ENCODE data around the gene PAFAH1B2. TPM values are rescaled to one million over a fixed set of nuclear protein-coding genes. Genes with fewer than 3 reads are reported as not detected.
A peak's percentile ranks its signal among the peaks of the same experiment; 100 is the strongest.

The PAFAH1B2 gene
- total and polyA plus RNA-seq, 4 experiments from 2014 or later = 16.4 to 64.2 (median 42.7) TPM

DNA sequence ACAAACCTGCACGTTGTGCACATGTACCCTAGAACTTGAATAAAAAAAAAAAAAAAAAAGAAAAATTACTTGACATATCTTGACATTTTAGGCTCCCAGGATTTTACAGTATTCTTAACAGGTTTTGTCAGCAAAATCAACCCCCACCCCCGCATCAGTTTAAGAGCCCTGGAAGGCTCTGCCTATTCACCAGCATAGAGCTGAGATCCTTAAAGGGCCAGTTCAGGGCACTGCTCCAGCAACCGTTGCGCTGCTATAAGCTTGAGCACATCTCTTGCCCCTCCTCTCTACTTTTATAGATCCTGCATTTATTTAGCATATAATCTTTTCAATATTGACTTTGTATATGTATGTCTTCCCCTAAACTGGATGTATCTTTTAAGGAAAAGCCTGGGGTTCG is 697 bp upstream of the PAFAH1B2 start:
- peaks cover 10 to 30% of the 10 kb centered on the region in 2 donors for H3K36me3 Mint-ChIP-seq
- peak overlapping the region; percentile 92 to 99 (median 95) for H3K4me3 Mint-ChIP-seq
- Histone ChIP-seq H3K9me3 (ENCODE audit: control insufficient read depth in 1 of 2, low read length in 2 of 2) (no peaks in the 10 kb centered on the region), H3K4me3 (ENCODE audit: low read length in 2 of 2) (peak overlapping the region; percentile 68 to 93), H3K27me3 (ENCODE audit: insufficient read depth, low read length) (no peaks in the 10 kb centered on the region), H3K36me3 (ENCODE audit: insufficient read depth, low read length) (peaks cover 4% of the 10 kb centered on the region), H3K4me1 (ENCODE audit: insufficient read depth, low read length) (peaks cover 41% of the 10 kb centered on the region), H3K27ac (ENCODE audit: low read depth, low read length) (peak overlapping the region; percentile 70)
- no peaks in the 10 kb centered on the region for H3K9me3 Mint-ChIP-seq
- DNase-seq = peak in 2 of 5 donors; percentile 12 to 14
- peaks cover 2 to 6% of the 10 kb centered on the region in 2 donors for H3K27me3 Mint-ChIP-seq
- CTCF ChIA-PET (ENCODE audit: partially characterized antibody) = interaction anchor here (0.9 to 5.8 kb wide), 4 partner anchors 37 to 291 kb away, joined by 3 to 41 read pairs (median 4); partner anchors contain the start of gene SIDT2
- POLR2A ChIA-PET (ENCODE audit: partially characterized antibody) = interaction anchor here (1.0 to 5.9 kb wide), 11 partner anchors 9 to 1751 kb away, joined by 3 to 75 read pairs (median 6); partner anchors contain the start of genes BUD13, PCSK7, RNF214 and SIDT2
- intact Hi-C loops (cut with micrococcal nuclease) = loop anchor here (5.0 kb wide), 2 partner anchors 46 to 1959 kb away; partner anchors contain the start of genes DPAGT1 and SIK3
- peaks cover 31 to 50% (median 41%) of the 10 kb centered on the region in 4 donors for H3K4me1 Mint-ChIP-seq
- peak overlapping the region; percentile 90 to 99 (median 96) for H3K27ac Mint-ChIP-seq

- H3K27ac ChIP-seq (ENCODE audit: low read depth, low read length) = peak overlapping the region; percentile 70
- Mint-ChIP-seq H3K4me1 (peaks cover 33 to 59% (median 46%) of the 10 kb centered on the region in 4 donors), H3K9me3 (no peaks in the 10 kb centered on the region), H3K27me3 (peaks cover 2 to 5% of the 10 kb centered on the region in 2 donors), H3K27ac (peak overlapping the region; percentile 92 to 98 (median 97)), H3K36me3 (peaks cover 10 to 33% of the 10 kb centered on the region in 2 donors), H3K4me3 (peak overlapping the region; percentile 96 to 100 (median 99))
- POLR2A ChIA-PET (ENCODE audit: partially characterized antibody) = interaction anchor here (0.8 to 5.9 kb wide), 18 partner anchors 16 to 1750 kb away, joined by 3 to 75 read pairs (median 4); partner anchors contain the start of genes BUD13, CEP164, PCSK7 and RNF214
- H3K27me3 ChIP-seq (ENCODE audit: insufficient read depth, low read length) = no peaks in the 10 kb centered on the region
- H3K4me1 ChIP-seq (ENCODE audit: insufficient read depth, low read length) = peaks cover 51% of the 10 kb centered on the region
- intact Hi-C loops (cut with micrococcal nuclease) = loop anchor here (1.0 to 5.0 kb wide), 4 partner anchors 34 to 1958 kb away; partner anchors contain the start of genes DPAGT1, PCSK7, RNF214 and SIDT2
- peaks cover 4% of the 10 kb centered on the region for H3K36me3 ChIP-seq (ENCODE audit: insufficient read depth, low read length)
- H3K9me3 ChIP-seq (ENCODE audit: control insufficient read depth in 1 of 2, low read length in 2 of 2) = no peaks in the 10 kb centered on the region
- CTCF ChIA-PET (ENCODE audit: partially characterized antibody) = interaction anchor here (0.8 to 5.8 kb wide), 11 partner anchors 10 to 412 kb away, joined by 3 to 41 read pairs (median 3); partner anchors contain the start of genes APOA5 and SIDT2
- peak; percentile 32 to 46 (median 37) for DNase-seq
- H3K4me3 ChIP-seq (ENCODE audit: low read length in 2 of 2) = peak overlapping the region; percentile 68 to 93
Observed at GRCh38 chr11:117144477-117145392, 648 bp downstream of the PAFAH1B2 start.

DNA sequence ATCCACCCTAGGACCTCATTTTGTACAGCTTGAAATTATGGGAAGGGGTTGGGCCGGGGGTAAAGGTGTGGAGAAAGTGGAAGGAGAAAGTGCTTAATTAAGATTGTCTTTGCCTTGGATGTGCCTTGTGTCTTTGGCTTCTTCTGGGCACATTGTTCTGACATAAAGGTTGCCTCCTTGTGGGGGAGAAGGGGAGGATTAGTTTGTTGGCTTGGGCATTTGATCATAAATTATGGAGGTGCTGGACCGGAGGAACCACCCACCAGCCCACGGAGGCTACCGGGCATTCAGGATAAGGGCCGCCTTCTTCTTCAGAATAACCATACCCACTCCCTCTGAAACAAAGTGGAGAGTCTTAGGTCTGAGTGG is 1.3 kb downstream of the PAFAH1B2 start:
- Histone ChIP-seq H3K4me1 (ENCODE audit: insufficient read depth, low read length) (peaks cover 56% of the 10 kb centered on the region), H3K9me3 (ENCODE audit: control insufficient read depth in 1 of 2, low read length in 2 of 2) (no peaks in the 10 kb centered on the region), H3K36me3 (ENCODE audit: insufficient read depth, low read length) (peaks cover 4% of the 10 kb centered on the region), H3K4me3 (ENCODE audit: low read length in 2 of 2) (peak overlapping the region; percentile 68 to 93), H3K27ac (ENCODE audit: low read depth, low read length) (peak overlapping the region; percentile 70), H3K27me3 (ENCODE audit: insufficient read depth, low read length) (no peaks in the 10 kb centered on the region)
- peak; percentile 5 to 43 (median 22) for DNase-seq
- POLR2A ChIA-PET (ENCODE audit: partially characterized antibody) = interaction anchor here (0.8 to 5.9 kb wide), 8 partner anchors 30 to 372 kb away, joined by 3 to 75 read pairs (median 12); partner anchors contain the start of genes BUD13, CEP164, PCSK7 and RNF214
- peak overlapping the region; percentile 90 to 98 (median 97) for H3K27ac Mint-ChIP-seq
- no peaks in the 10 kb centered on the region for H3K27me3 Mint-ChIP-seq
- H3K4me1 Mint-ChIP-seq = peaks cover 32 to 64% (median 48%) of the 10 kb centered on the region in 4 donors
- H3K4me3 Mint-ChIP-seq = peak overlapping the region; percentile 96 to 100 (median 99)
- H3K9me3 Mint-ChIP-seq = no peaks in the 10 kb centered on the region
- CTCF ChIA-PET (ENCODE audit: partially characterized antibody) = interaction anchor here (0.7 to 5.8 kb wide), 9 partner anchors 9 to 750 kb away, joined by 3 to 41 read pairs (median 3); partner anchors contain the start of genes APOA5 and SIDT2
- intact Hi-C loops (cut with micrococcal nuclease) = no loop called here
- H3K36me3 Mint-ChIP-seq = peaks cover 10 to 36% of the 10 kb centered on the region in 2 donors

GRCh38 chr11:117146521-117146920 is 2.4 kb downstream of the PAFAH1B2 start:
- peaks cover 10 to 40% of the 10 kb centered on the region in 2 donors for H3K36me3 Mint-ChIP-seq
- peaks cover 35 to 71% (median 52%) of the 10 kb centered on the region in 4 donors for H3K4me1 Mint-ChIP-seq
- H3K36me3 ChIP-seq (ENCODE audit: insufficient read depth, low read length) = peaks cover 4% of the 10 kb centered on the region
- POLR2A ChIA-PET (ENCODE audit: partially characterized antibody) = interaction anchor here (0.6 to 5.9 kb wide), 4 partner anchors 33 to 80 kb away, joined by 3 to 75 read pairs (median 4); partner anchors contain the start of genes SIDT2 and SIK3
- peak overlapping the region in 3 of 7 donors; percentile 5 to 90 (median 61) for H3K27ac Mint-ChIP-seq
- no peak for DNase-seq
- CTCF ChIA-PET (ENCODE audit: partially characterized antibody) = interaction anchor here (0.9 to 5.8 kb wide), 5 partner anchors 26 to 353 kb away, joined by 3 to 41 read pairs (median 4); partner anchors contain the start of gene SIDT2
- no peaks in the 10 kb centered on the region for H3K9me3 Mint-ChIP-seq
- H3K4me3 Mint-ChIP-seq = peak overlapping the region in 4 of 8 donors; percentile 5 to 99 (median 98)
- no peaks in the 10 kb centered on the region for H3K27me3 ChIP-seq (ENCODE audit: insufficient read depth, low read length)
- no peak overlapping the region for H3K4me3 ChIP-seq (ENCODE audit: low read length in 2 of 2)
- H3K27me3 Mint-ChIP-seq = no peaks in the 10 kb centered on the region
- H3K27ac ChIP-seq (ENCODE audit: low read depth, low read length) = no peak overlapping the region
- H3K9me3 ChIP-seq (ENCODE audit: control insufficient read depth in 1 of 2, low read length in 2 of 2) = no peaks in the 10 kb centered on the region
- intact Hi-C loops (cut with micrococcal nuclease) = no loop called here
- peaks cover 57% of the 10 kb centered on the region for H3K4me1 ChIP-seq (ENCODE audit: insufficient read depth, low read length)

GRCh38 chr11:117152066-117152465 is 8.0 kb downstream of the PAFAH1B2 start:
- peaks cover 32% of the 10 kb centered on the region for H3K4me1 ChIP-seq (ENCODE audit: insufficient read depth, low read length)
- peak overlapping the region in 4 of 7 donors; percentile 29 to 66 (median 46) for H3K27ac Mint-ChIP-seq
- H3K27me3 Mint-ChIP-seq = no peaks in the 10 kb centered on the region
- no peaks in the 10 kb centered on the region for H3K27me3 ChIP-seq (ENCODE audit: insufficient read depth, low read length)
- H3K4me3 ChIP-seq (ENCODE audit: low read length in 2 of 2) = no peak overlapping the region
- no peaks in the 10 kb centered on the region for H3K9me3 Mint-ChIP-seq
- DNase-seq = no peak
- intact Hi-C loops (cut with micrococcal nuclease) = no loop called here
- H3K36me3 Mint-ChIP-seq = peaks cover 11 to 44% of the 10 kb centered on the region in 2 donors
- peaks cover 22 to 55% (median 33%) of the 10 kb centered on the region in 4 donors for H3K4me1 Mint-ChIP-seq
- peaks cover 15% of the 10 kb centered on the region for H3K36me3 ChIP-seq (ENCODE audit: insufficient read depth, low read length)
- POLR2A ChIA-PET (ENCODE audit: partially characterized antibody) = no interaction called here
- H3K27ac ChIP-seq (ENCODE audit: low read depth, low read length) = no peak overlapping the region
- CTCF ChIA-PET (ENCODE audit: partially characterized antibody) = no interaction called here
- peak overlapping the region in 1 of 8 donors; percentile 13 for H3K4me3 Mint-ChIP-seq
- no peaks in the 10 kb centered on the region for H3K9me3 ChIP-seq (ENCODE audit: control insufficient read depth in 1 of 2, low read length in 2 of 2)

- CTCF ChIA-PET (ENCODE audit: partially characterized antibody) = interaction anchor here (0.6 to 1.3 kb wide), 4 partner anchors 9 to 225 kb away, joined by 3 read pairs; no protein-coding TSS in a partner anchor
- peak overlapping the region in 2 of 7 donors; percentile 21 to 52 for H3K27ac Mint-ChIP-seq
- Histone ChIP-seq H3K27me3 (ENCODE audit: insufficient read depth, low read length) (no peaks in the 10 kb centered on the region), H3K36me3 (ENCODE audit: insufficient read depth, low read length) (peaks cover 15% of the 10 kb centered on the region), H3K4me3 (ENCODE audit: low read length in 2 of 2) (no peak overlapping the region), H3K27ac (ENCODE audit: low read depth, low read length) (no peak overlapping the region), H3K9me3 (ENCODE audit: control insufficient read depth in 1 of 2, low read length in 2 of 2) (no peaks in the 10 kb centered on the region), H3K4me1 (ENCODE audit: insufficient read depth, low read length) (peaks cover 13% of the 10 kb centered on the region)
- H3K27me3 Mint-ChIP-seq = no peaks in the 10 kb centered on the region
- POLR2A ChIA-PET (ENCODE audit: partially characterized antibody) = no interaction called here
- intact Hi-C loops (cut with micrococcal nuclease) = no loop called here
- peaks cover 10 to 52% of the 10 kb centered on the region in 2 donors for H3K36me3 Mint-ChIP-seq
- no peak overlapping the region for H3K4me3 Mint-ChIP-seq
- H3K4me1 Mint-ChIP-seq = peaks cover 15 to 49% (median 22%) of the 10 kb centered on the region in 4 donors
- DNase-seq = no peak
- no peaks in the 10 kb centered on the region for H3K9me3 Mint-ChIP-seq
Observed at GRCh38 chr11:117154468-117154867, 10.4 kb downstream of the PAFAH1B2 start.
